Activated CD4-positive, alpha-beta T cell treated with anti-CD3 and anti-CD28 coated beads, Interleukin-2, amount 50 U/mL, for 24 hours (primary cell): Measurements from ENCODE around the gene VAMP8.
"Not testable (repeated sequence)": the region's sequence is repeated elsewhere in the genome, so short reads cannot be mapped to it uniquely, and the experiment has no call there.

Experiments
- DNase-seq, 2 donors: peaks; one replicate each; pipeline ENCODE4 v3.0.0-alpha.2; 2020; ENCODE audit warnings: low read depth in 1 of 2, low spot score in 1 of 2

The VAMP8 gene

DNA sequence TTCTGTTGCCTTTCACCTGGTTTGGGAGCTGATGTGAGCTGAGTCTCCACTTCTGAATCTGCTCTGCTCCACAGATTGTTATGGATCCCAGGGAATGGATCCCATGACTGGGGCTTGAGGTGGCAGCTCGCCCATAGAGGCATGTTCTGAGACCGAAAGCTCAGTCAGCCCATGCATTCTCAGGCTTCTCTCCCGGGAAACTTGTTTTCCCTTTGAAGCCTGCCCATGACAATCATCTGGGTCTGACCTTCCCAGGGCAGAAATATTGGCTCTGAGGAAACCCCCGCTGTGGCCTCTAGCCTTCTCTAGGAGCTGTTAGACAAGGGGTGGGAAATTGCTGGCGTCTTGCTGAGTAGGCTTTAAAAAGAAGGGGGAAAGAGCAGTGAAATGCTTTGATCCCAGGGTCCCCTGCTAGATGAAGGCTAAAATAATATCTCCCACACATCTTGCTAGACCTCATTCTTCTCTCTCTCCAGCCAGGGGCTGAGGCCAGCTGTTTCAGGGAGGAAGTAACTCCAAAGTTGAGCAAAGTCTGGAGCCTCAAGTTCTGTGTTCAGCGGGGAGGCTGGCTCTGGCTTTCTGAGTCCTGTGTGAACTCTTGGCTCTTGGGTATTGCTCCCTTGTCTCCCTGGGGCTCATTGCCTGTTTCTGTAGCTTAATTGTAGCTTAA lies 2.0 kb downstream of the VAMP8 start:
- DNase-seq = no peak

- no peak for DNase-seq
Measured at GRCh38 chr2:85580206-85580605, 2.8 kb downstream of the VAMP8 start.

GRCh38 chr2:85582492-85582891 lies 5.1 kb downstream of the VAMP8 start:
- no peak for DNase-seq

DNA sequence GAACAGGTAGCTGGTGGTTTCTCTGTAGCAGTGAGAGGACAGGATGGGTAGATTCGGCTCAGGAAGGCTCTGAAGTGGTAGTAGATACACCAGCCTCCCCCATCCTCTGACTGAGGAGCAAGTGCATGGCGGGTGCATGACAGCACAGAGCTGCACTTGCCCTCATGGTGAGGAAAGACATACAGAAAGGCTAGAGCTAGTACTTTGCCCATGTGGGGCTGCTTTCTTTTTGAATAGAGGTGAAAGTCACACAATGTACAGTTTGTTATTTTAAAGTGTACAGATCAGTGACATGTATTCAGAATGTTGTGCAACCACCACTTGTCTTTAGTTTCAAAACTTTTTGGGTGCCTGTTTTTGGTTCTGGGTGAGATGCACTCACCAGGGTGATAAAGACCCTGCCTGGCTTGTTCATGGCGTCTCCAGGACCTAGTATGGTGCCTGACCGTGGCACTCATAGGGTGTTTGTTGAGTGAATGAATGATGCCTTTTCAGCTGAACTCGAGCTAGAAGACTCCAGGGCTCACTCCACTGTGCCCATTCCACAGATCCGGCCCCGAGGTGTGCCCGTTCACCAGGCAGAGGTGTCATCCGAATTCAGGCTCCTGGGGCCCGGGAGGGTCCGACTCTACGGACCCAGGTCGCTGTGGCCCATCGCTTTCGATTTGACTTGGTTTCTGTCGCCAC lies 6.4 kb downstream of the VAMP8 start:
- DNase-seq = no peak

DNA sequence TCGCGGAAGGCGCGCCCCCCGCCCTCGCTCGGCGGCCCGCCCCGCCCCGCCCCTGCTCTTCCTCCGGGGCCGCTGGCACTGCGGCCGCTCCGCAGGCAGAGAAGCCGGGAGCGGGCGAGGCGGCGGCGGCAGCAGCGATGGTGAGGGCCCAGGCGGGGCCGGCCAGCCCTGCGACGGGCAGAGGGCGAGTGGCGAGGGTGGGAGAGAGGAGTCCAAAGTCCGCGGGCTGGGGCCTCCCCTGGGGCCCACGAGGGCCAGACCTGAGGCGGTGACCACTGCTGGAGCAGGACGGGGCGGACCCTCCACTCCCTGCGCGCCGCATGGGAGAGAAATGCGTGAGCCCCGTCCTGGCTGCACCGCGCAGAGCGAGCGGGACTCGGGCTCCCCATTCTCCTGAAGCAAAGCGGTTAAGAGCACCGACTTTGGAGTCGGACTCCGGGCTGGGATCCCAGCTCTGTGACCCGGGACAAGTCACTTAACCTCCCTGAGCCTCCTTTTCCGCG lies 7.0 kb downstream of the VAMP8 start, which contains the start of gene VAMP5:
Gene VAMP5, plus strand, starts transcription at position 78 of the 503 bp plus-strand sequence. Its CDS starts 60 bp downstream, at position 138.
- DNase-seq = no peak

- no peak for DNase-seq
Measured at GRCh38 chr2:85584857-85585780, 7.7 kb downstream of the VAMP8 start.

DNA sequence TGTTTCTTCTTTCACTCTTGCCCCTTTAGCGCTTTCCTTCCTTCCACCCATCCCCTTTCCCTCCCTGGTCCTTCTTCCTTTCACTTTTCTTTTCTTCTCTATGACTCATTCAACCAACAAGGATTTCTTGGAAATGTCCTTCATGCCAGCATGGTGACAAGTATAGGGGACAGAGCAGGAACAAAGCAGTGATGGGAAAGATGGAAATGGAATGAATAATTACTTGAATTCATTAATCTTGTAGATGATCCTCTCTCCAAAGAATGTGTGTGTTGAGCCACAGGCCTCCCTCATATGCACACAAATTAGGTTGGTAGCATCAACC lies 8.4 kb downstream of the VAMP8 start:
- no peak for DNase-seq

DNA sequence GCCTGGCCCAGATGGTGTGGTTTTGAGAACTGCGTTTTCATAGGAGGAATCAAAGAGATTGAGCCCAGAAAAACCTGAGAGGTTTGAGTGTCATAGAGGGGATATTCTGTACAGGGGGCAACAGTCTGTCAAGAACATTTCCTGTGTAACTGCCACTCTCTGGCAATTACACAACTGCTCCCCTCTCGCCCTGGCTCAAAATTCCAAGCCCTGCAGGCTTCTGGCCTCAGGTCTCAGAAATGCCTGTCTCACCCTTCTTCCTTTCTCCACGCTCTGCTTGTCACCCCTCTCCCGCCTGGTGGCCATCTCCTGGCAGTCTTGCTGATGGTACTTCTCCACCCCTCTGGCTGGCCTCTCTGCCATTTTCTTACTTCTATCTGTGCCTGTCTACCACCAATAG lies 10.8 kb downstream of the VAMP8 start:
- DNase-seq = no peak

GRCh38 chr2:85588645-85589044 lies 11.3 kb downstream of the VAMP8 start:
- DNase-seq = no peak

- DNase-seq = no peak
Measured at GRCh38 chr2:85589181-85589580, 11.8 kb downstream of the VAMP8 start.

- DNase-seq = no peak
Measured at GRCh38 chr2:85589982-85590791, 12.8 kb downstream of the VAMP8 start.

DNA sequence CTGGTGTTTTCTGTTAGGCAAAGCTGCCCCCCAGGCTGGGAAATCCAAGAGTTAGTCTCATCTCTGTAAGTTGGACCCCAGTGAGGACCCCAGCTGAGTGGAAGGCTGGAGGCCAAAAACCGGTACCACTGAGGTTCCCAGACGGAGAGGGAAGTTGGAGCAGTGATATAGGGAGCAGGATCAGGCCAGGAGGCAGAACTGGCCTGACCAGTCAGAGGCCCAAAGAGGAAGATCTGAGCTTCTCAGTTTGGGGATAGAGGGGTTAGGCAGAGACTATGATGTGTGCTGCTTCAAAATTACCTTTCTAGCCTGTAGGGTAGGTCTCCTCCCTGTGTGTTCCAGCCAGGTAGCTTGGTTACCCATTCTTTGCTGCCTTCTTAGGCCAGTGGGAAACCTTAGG lies 13.6 kb downstream of the VAMP8 start:
- DNase-seq = no peak

DNA sequence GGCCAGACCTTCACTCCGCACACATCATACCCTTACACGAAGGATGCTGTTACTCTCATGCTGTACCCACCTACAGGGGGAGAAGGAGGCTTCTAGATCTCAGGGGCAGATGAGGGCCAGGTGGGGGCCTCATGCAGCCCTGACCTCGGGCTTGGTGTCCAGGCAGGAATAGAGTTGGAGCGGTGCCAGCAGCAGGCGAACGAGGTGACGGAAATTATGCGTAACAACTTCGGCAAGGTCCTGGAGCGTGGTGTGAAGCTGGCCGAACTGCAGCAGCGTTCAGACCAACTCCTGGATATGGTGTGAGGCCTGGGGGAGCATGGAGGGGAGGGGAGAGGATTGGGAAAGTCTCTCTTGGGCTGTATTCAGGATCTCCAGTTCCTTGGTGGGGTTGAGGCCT lies 14.2 kb downstream of the VAMP8 start:
- DNase-seq = no peak

DNA sequence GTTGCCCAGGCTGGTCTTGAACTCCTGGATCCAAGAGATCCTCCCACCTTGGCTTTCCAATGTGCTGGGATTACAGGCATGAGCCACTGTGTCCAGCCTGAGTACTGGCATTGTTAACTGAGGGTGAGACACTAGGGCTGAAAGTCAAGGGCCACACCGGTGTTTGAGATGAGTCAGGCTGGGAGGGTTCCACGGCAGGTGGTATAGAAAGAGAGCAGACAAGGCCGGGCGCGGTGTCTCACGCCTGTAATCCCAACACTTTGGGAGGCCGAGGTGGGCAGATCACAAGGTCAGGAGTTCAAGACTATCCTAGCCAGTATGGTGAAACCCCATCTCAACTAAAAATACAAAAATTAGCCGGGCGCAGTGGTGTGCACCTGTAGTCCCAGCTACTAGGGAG lies 14.9 kb downstream of the VAMP8 start:
- DNase-seq = not testable (repeated sequence)

- DNase-seq = no peak
Measured at GRCh38 chr2:85593023-85593422, 15.6 kb downstream of the VAMP8 start.

DNA sequence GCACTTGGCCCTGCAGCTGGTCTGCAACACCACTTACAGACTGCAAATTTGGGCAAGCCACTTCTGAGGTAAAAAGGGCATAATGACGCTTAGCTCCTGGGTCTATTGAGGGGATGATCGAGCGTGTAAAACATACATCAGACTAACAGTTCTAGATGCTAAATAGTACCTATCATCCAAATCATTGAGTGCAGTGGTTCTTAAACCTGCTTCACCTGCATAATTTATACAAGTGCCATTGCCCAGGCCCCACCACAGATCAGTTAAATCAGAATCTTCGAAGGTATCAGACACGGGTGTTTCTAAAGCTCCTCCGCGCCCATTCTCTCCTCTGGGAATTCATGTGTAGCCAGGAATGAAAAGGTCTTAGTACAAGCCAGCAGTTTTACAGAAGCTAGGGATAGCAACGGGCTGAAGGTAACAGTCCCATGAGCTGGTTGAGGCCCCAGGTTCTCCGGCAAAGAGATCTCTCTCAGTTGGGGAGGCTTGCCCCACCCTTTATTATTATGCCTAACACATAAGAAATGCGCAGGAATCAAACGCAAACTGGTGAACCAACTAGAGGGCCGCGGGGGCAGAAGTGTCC lies 17.4 kb downstream of the VAMP8 start:
- no peak for DNase-seq

DNA sequence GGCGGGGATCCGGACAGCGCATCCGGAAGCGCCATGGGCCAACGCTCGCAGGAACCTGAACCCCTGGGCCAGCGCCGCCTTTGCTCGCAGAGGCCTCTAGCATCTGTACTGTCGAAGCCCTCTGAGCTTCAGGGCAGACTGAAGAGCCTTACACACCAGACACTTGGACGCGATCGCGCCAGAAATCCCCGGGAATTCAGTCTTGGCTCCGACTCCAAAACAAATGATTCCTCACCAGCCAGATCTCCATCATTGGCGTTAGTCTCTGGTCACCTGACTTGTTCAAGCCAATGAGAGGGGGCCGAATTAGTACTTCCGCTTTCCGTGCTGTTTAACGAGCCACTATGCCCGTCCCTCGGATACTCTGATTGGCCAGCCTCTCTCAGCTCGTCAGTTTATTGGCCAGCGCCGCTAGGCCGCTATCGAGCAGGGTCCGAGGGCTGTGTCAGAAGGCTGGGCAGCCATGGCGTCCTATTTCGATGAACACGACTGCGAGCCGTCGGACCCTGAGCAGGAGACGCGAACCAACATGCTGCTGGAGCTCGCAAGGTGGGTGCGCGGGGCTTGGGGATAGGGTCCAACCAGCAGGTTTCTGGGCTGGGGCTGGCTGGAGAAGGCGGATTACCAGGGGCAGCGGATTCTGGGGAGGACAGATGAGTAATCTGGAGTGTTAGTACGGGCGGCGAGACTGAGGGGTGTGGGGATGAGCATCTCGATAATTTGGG lies 18.1 kb downstream of the VAMP8 start, which contains the start of gene RNF181:
Gene RNF181, plus strand, starts transcription at position 445 of the 725 bp plus-strand sequence. Its CDS starts 19 bp downstream, at position 464.
- DNase-seq = peak; percentile 67 to 92

- DNase-seq = no peak
Measured at GRCh38 chr2:85596026-85596333, 18.6 kb downstream of the VAMP8 start.

GRCh38 chr2:85596486-85597143 lies 19.2 kb downstream of the VAMP8 start:
- DNase-seq = no peak
